Stimulated activated CD8-positive, alpha-beta memory T cell treated with anti-CD3 and anti-CD28 coated beads, Interleukin-4, amount 100 ng/mL, for 4 hours (primary cell): ENCODE data around the gene ADCY2.
"Not testable (repeated sequence)": the region's sequence is repeated elsewhere in the genome, so short reads cannot be mapped to it uniquely, and the experiment has no call there.

ENCODE experiments used
- DNase-seq, 2 donors: peaks; one replicate each; pipeline ENCODE4 v3.0.0-alpha.2; 2020; ENCODE audit warnings: low read depth in 2 of 2, low spot score in 1 of 2

ADCY2 gene

GRCh38 chr5:7395432-7395946, 449 bp upstream of the ADCY2 start:
- DNase-seq, result no peak

- DNase-seq, result no peak
Observed at GRCh38 chr5:7396713-7397454, 946 bp downstream of the ADCY2 start.

GRCh38 chr5:7397937-7398336, 2.0 kb downstream of the ADCY2 start:
- DNase-seq, result no peak

DNA sequence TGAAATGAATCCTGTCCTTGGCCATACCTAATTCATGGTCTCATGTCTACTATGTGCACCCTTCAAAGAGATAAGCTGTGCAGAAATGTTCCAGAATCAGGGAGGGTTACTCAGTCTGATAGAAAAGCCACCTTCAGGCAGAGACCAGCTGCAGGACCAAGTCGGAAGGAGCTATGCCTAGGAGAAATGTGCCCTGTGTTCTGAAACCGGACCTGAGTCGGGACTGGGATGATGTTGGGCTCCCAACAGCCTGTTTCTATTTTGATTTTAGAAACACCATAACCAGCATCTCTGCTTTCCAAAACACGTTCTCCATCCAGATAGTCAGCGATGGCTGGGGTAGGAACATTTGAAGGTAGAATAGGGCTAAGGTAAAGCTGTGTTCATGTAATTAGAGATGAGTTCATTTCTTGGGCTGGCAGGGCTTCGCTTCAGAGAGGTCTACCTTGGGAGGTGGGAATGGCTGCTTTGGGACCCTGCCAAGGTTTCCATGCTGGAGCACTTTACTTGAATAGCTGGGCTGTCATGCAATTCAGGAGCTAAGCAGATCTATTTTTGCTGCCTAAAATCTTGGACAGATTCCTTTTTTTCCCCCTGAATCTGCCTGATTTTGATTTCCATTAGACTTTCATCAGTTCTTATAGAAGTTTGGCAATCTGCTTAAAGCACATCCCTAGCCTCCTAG, 2.8 kb downstream of the ADCY2 start:
- no peak for DNase-seq

DNA sequence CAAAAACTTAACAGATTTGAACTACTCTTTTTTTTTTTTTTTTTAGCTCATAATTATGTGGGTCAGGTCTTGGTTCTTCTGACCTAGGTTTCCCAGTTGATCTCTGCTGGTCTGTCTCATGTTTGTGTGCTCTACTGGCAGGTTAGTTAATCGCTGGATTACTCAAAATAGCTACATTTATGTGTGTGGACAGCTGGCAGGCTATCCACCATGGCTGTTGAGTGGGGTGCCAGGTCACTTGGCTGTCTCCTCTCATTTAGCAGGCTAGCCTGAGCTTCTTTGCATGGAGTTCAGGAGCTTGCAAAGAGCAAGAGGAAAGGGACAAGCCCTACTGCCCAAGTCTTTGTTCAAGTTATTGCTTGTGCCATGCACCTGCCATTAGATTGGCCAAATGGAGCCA, 9.3 kb downstream of the ADCY2 start:
- no peak for DNase-seq

DNA sequence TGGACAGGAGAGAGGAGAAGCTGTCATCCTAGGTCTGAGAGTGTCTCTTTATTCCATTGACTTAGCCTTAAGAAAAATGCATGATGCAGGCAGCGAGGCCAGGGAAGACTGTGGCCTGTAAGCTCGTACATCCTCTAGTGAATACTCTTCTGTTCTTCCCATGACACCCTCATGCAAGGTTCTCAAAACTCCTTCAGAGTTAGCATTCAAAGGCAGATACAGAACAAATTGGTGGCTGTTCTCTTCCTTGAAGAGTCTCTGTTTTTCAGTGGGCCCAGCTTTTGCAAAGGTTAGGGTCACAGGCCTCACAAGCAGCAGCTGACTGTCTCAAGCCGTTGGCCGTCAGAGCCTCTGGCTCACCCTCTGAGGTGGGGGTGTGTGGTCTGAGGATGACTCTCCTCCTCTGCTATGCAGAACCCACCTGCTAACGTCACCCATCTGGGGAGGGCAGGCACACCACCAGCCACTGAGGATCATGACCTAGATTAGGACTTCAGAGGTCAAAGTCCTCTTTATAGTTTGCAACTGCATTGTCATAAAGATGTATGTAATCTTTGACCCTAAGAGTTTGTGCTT, 15.1 kb downstream of the ADCY2 start:
- no peak for DNase-seq

DNA sequence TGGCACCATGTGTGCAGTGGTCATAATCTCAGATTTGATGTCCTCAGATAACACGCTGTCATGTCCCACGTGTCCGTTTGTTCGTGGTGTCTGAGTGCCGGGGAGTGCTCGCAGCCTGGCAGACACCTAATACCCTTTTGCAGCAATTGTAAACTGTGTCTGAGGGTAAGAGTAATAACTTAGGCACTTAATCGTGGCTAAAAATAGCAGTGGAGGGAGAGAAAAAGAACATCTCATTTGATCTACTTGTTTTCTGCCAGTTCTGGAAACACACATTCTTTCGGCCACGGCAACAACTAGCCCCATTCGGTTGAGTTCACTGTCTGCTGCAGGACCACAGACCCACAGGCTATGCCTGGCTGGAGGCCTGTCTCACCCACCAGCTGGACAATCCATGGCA, 16.5 kb downstream of the ADCY2 start:
- no peak for DNase-seq

- no peak for DNase-seq
Observed at GRCh38 chr5:7415123-7415522, 19.2 kb downstream of the ADCY2 start.

DNA sequence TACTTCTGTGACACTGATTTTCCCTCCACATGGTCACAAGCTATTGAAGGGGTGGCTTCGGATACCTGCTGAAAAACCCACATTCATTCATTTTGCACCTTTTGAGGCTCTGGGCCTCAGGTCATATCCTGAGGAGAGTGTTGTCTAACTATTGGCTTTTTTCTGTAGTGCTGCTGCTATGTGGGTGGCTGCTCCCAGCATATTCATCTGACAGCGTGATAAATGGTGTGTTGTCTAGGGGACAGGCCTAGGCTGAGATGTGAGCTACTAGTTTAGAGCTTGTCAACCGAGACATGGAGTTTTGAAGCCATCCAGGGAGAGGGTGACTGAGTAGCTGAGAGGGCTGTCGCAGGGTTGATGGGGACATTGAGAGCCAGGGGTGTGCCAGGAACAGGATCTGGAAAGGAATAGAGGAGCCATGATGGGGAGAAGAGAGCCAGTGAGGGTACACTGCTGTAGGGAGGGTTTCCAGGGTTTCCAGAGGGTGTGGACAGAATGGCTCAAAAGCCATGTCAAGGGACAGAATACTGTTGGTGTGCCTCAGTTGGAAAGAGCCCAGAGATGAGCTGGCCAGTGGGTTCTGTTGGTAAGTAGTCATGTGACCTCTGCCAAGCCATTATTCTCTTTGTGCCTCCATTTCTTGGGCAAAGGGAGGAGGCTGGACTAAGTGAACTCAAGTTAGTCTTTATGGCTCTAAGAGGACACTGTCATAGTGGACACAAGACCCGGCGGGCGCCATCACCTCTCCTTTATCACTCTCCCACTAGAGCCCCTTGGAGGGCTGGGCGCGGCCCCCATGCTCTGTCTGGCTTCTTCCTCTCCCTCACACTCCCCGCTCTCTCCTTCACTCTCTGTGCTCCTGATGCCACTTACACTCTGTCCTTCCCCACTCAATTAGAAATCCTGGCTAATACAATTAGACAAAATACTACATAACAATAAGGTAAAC, 19.9 kb downstream of the ADCY2 start:
- no peak for DNase-seq

DNA sequence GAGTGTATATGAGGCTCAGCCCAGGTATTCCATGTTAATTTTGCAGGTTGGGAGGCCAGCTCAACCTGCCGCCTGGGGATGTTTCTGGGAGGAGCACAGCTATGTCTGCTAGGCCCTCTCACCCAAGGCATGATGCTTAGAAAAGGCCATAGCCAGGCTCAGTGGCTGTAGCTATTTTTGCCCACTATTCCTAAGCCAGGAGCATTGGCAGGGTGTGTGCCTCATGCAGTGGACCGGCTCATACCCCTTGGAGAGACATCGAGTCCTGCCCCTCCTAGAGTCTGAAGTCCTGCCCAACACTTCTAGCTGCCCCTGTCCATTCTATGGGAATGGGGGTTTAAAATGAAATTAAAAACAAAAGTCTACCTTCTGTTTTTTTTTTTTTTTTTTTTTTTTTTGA, 22.3 kb downstream of the ADCY2 start:
- DNase-seq, result no peak

DNA sequence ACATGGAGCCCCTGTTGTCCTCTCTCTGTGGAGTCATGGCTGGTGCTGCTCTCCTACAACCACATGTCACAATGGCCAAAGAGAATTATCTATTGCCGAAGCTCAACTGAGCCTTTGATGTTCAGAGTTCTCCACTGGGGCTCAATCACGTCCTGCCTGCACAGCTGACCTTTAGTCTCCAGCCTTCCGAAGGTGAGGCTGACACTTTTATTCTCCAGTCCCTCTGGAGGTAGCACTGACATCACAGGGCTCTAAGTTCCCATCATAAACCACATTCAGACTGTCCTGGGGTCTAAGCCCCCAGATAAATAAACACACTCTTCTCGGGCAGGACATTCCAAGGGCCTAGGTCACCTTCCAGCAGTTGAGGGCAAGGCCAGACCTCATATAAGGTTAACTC, 23.4 kb downstream of the ADCY2 start:
- no peak for DNase-seq

DNA sequence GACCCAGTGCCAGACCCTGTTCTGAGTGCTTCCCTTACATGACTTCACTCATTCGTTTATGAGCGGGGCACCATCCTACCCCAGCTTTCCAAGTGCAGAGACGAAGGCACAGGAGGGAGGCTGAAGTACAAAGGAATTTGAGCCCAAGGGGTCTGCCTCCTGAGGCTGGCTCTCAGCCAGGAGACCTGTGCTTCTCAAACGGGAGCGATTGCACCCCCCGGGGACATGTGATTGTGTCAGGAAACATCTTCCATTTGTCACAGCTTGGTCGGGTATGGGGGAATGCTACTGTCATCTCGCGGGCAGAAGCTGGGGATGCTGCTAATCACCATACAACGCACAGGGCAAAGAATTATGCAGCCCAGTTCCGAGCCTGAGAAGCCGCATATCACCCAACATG, 23.9 kb downstream of the ADCY2 start:
- DNase-seq, result no peak

DNA sequence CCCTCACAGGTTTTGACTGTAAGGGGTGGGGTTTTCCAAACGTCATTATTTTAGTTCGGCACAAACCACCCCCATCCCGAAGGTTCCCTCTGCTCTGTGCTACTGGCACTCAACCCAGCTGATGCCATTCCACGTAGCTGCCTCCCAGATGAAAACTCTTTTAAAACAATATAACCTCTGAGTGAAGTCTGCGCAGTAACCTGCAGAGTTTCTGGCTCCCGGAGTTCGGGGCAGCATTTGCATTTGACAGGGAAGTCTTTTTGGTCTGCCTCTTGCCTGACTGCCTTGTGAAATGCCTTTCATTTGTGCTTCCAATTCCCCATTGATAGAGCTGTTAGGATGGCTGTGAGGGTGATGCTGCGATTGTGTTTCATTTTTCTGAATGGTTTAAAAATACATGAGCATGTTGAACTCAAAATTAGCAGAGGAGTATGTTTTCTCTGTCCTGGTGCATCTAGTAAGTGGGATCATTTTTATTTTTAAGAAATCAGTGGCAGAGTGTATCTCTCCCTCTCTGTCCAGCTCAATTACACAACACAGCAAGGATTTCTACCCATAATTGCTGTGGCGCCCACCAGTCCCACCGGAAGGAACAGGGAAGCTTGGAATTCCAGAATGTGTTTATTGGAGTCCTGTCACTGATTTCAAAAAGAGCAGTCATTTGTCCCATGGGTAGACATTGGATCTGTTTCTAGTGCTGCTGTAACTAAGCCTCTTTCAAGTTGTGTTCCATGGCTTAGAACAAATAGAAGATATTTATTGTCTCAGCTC, 24.8 kb downstream of the ADCY2 start:
- no peak for DNase-seq

DNA sequence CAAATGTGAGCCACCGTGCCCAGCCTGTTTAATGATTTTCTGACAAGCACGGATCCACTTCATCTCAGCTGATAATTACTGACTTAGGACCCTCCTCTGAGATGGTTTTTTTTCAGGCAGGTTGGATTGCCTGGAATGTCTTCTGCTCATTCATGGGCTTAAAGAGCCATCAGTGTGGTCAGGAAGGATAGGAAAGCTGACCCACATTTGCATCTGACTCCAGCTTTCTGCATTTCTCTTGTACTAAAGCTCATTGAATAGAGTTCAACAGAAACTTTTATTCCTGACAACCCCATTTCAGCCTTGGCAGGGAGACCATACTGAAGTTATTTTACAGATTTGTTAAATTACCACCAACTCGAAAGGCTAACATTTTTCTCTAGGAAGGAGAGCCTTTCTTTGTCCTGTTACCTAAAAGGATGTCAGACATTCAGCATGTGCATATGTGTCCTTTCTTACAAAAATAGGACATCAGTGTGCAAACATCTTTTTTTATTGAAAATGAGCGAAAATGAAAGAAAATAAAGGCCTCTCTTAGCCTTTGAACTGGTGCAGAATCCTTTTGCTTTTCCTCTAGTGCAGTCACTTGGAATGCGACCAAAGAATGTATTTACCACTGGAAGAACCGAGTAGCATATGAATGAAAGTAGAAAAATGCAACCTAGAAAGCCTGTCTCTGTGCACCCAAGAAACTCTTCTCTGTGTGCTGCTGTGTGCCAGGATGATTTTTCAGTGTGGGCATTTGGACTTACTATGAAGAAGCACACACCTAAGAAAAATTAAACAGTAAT, 26.6 kb downstream of the ADCY2 start:
- no peak for DNase-seq

- not testable (repeated sequence) for DNase-seq
Observed at GRCh38 chr5:7423231-7423630, 27.3 kb downstream of the ADCY2 start.

- DNase-seq, result no peak
Observed at GRCh38 chr5:7425830-7426229, 29.9 kb downstream of the ADCY2 start.

- no peak for DNase-seq
Observed at GRCh38 chr5:7426284-7426683, 30.3 kb downstream of the ADCY2 start.

GRCh38 chr5:7434914-7435313, 39.0 kb downstream of the ADCY2 start:
- DNase-seq, result no peak

GRCh38 chr5:7435503-7435902, 39.6 kb downstream of the ADCY2 start:
- DNase-seq, result no peak

DNA sequence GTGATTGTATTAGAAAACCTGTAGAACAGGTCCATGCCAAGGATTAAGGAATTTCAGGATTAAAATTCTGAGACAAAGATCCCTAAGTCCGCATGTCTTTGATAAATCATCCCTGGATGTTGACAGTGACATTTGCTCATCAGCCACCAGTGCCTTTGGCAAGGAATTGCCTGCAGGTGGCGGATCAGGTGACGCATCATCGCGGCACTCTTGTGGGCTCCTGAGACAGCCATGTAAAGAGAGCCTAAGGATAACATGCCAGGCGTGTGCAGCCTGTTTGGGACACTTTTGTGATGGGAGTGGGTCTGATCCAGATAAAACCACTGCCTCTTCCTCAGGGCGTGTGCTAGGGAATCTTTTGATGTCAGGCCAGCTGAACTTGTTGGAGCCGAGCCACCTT, 40.6 kb downstream of the ADCY2 start:
- DNase-seq, result no peak
